GM21528 (cell line): ENCODE results near the gene ARSJ.
"Not testable (repeated sequence)": the region's sequence is repeated elsewhere in the genome, so short reads cannot be mapped to it uniquely, and the experiment has no call there.

Source experiments
- ATAC-seq: cut with Tn5 transposase; IDR thresholded peaks from one replicate; pipeline ENCODE4 v1.9.1; 2021; ENCODE audit warnings: mild to moderate bottlenecking, moderate library complexity; ENCODE audit not compliant: unreplicated experiment, low FRiP score

The ARSJ gene

GRCh38 chr4:113979148-113979904 lies at the start of gene ARSJ:
Gene ARSJ, minus strand, starts transcription at chr4:113979647. Its CDS starts 813 bp downstream, at chr4:113978834.
- no peak for ATAC-seq

GRCh38 chr4:114028071-114028470 lies 48.6 kb upstream of the ARSJ start:
- ATAC-seq: no peak

- no peak for ATAC-seq
Measured at GRCh38 chr4:114027596-114027995, 48.1 kb upstream of the ARSJ start.

GRCh38 chr4:114026447-114026846 lies 47.0 kb upstream of the ARSJ start:
- ATAC-seq: no peak

- ATAC-seq: peak; percentile 87
Measured at GRCh38 chr4:114025176-114025777, 45.8 kb upstream of the ARSJ start.

GRCh38 chr4:114021451-114021850 lies 42.0 kb upstream of the ARSJ start:
- ATAC-seq: no peak

- ATAC-seq: no peak
Measured at GRCh38 chr4:114019969-114020358, 40.5 kb upstream of the ARSJ start.

GRCh38 chr4:114019276-114019968 lies 40.0 kb upstream of the ARSJ start:
- no peak for ATAC-seq

GRCh38 chr4:114017120-114017917 lies 37.9 kb upstream of the ARSJ start:
- no peak for ATAC-seq

- no peak for ATAC-seq
Measured at GRCh38 chr4:114015444-114015899, 36.0 kb upstream of the ARSJ start.

GRCh38 chr4:114013201-114013600 lies 33.8 kb upstream of the ARSJ start:
- ATAC-seq: not testable (repeated sequence)

- ATAC-seq: no peak
Measured at GRCh38 chr4:114012749-114013148, 33.3 kb upstream of the ARSJ start.

- no peak for ATAC-seq
Measured at GRCh38 chr4:114005569-114006442, 26.4 kb upstream of the ARSJ start.

GRCh38 chr4:114004483-114005226 lies 25.2 kb upstream of the ARSJ start:
- ATAC-seq: not testable (repeated sequence)

- no peak for ATAC-seq
Measured at GRCh38 chr4:113998531-113998930, 19.1 kb upstream of the ARSJ start.

- no peak for ATAC-seq
Measured at GRCh38 chr4:113998079-113998478, 18.6 kb upstream of the ARSJ start.

- no peak for ATAC-seq
Measured at GRCh38 chr4:113997206-113997605, 17.8 kb upstream of the ARSJ start.

GRCh38 chr4:113996599-113997177 lies 17.2 kb upstream of the ARSJ start:
- no peak for ATAC-seq

- no peak for ATAC-seq
Measured at GRCh38 chr4:113993887-113994286, 14.4 kb upstream of the ARSJ start.
